Measurements from ENCODE around the gene SERPINB3. TPM values are rescaled to one million over a fixed set of nuclear protein-coding genes. Genes with fewer than 3 reads are reported as not detected.
"Not testable (repeated sequence)": the region's sequence is repeated elsewhere in the genome, so short reads cannot be mapped to it uniquely, and the experiment has no call there.

Gene SERPINB3
- total and polyA plus RNA-seq, 8 donors: 0.61 to 46.5 (median 1.2) TPM; not detected in 4

- intact Hi-C loops (cut with DNase I; ENCODE audit: low total_unique reads): no loop called here
- Histone ChIP-seq H3K27ac (no peak overlapping the region), H3K4me3 (no peak overlapping the region), H3K36me3 (no peaks in the 10 kb centered on the region), H3K9me3 (no peaks in the 10 kb centered on the region), H3K27me3 (no peaks in the 10 kb centered on the region), H3K4me1 (no peaks in the 10 kb centered on the region)
- DNase-seq: no peak
- TF ChIP-seq POLR2AphosphoS5 (IDR thresholded peaks at IDR 0.05) (no peak), EP300 (IDR thresholded peaks at IDR 0.05) (no peak), POLR2A (IDR thresholded peaks at IDR 0.05) (no peak)
- TF ChIP-seq, protein P1, sequence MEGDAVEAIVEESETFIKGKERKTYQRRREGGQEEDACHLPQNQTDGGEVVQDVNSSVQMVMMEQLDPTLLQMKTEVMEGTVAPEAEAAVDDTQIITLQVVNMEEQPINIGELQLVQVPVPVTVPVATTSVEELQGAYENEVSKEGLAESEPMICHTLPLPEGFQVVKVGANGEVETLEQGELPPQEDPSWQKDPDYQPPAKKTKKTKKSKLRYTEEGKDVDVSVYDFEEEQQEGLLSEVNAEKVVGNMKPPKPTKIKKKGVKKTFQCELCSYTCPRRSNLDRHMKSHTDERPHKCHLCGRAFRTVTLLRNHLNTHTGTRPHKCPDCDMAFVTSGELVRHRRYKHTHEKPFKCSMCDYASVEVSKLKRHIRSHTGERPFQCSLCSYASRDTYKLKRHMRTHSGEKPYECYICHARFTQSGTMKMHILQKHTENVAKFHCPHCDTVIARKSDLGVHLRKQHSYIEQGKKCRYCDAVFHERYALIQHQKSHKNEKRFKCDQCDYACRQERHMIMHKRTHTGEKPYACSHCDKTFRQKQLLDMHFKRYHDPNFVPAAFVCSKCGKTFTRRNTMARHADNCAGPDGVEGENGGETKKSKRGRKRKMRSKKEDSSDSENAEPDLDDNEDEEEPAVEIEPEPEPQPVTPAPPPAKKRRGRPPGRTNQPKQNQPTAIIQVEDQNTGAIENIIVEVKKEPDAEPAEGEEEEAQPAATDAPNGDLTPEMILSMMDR (IDR thresholded peaks at IDR 0.05): no peak
These were observed 14.8 kb downstream of the SERPINB3 start for GRCh38 chr18:63646936-63647335.

DNA sequence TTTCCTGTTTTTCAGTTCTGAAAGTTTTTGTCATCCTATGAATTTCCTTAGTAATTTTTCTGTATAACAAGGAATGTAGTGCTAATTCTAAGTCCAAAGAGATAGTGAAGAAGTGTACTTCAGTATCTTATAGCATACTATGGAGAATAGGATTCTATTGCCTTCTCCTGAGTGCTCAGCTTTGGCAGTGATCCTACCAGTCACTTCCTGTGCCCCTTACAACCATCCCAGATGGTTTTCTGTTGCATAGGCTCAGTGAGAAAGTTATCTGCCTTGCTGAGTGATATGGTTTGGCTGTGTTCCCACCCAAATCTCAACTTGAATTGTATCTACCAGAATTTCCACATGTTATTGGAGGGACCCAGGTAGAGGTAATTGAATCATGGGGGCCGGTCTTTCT lies 17.0 kb downstream of the SERPINB3 start:
- H3K4me3 ChIP-seq; H3K36me3 ChIP-seq; H3K4me1 ChIP-seq; DNase-seq; H3K27ac ChIP-seq; H3K27me3 ChIP-seq; intact Hi-C loops (cut with DNase I; ENCODE audit: low total_unique reads); H3K9me3 ChIP-seq: not testable (repeated sequence)
- WGBS, 5 donors: 59 to 94% (median 86%) methylated on average over 1 of the region's 1 CpG

DNA sequence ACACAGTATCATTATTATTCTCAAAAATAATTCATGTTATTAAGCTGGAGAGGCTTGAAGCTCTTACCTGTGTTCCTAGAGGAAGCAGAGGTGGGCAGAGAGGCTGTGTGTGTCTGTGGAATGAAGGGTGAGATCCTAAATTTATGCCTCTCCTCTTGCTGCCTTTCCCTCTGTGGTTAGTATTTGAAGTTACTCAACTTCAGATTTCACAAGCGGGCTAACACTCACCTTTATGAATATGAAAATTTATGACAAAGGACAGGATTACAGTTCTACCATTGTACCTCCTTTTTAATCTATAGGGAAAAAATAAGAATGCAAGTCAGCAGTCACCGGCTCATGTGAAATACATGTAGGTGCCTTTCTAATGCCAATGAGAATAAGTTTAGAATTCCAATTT lies 17.6 kb downstream of the SERPINB3 start, which contains the start of gene SERPINB4:
Gene SERPINB4, minus strand, starts transcription at position 115 of the 400 bp plus-strand sequence. CDS start 679 bp downstream, outside the sequence.
- DNase-seq; H3K4me3 ChIP-seq; H3K4me1 ChIP-seq; H3K27me3 ChIP-seq; H3K36me3 ChIP-seq; H3K27ac ChIP-seq; intact Hi-C loops (cut with DNase I; ENCODE audit: low total_unique reads); H3K9me3 ChIP-seq: not testable (repeated sequence)
- WGBS, 5 donors: 86 to 95% (median 89%) methylated on average over 1 to 2 of the region's 2 CpGs

DNA sequence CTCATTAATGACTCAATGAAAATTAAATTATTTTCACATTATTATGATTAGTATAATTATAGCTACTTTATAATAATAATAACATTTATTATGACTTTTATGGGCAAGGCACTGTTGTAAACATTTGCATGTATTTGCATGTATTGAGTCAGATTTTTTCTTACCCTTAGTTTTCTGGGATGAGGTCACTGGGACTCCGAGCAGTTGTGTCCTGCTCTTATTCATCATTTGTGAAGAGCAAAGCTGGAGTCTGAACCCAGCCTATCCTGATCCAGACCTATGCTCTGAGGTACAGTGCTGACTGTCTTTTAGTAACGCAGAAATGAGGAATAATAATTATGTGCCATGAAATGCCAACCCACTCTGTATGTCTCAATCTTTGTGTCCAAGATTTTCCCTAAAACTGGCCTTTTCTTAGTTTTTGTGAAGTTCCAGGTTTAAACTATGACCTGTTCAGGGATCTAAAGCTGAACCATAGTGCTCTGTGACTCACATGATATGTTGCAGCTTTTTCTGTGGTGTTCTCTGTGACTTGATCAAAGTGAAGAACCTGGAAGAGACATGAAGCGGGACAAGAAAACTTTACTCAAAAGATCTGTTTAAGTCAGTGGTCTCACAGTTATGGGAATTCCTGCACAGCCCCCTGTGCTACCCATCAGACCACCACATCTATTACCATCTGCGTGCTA lies 18.9 kb downstream of the SERPINB3 start:
- H3K27me3 ChIP-seq; H3K27ac ChIP-seq; H3K9me3 ChIP-seq; DNase-seq; H3K36me3 ChIP-seq; H3K4me3 ChIP-seq; H3K4me1 ChIP-seq; intact Hi-C loops (cut with DNase I; ENCODE audit: low total_unique reads): not testable (repeated sequence)
- 87 to 91% (median 91%) methylated on average over 4 of the region's 4 CpGs for WGBS, 5 donors

DNA sequence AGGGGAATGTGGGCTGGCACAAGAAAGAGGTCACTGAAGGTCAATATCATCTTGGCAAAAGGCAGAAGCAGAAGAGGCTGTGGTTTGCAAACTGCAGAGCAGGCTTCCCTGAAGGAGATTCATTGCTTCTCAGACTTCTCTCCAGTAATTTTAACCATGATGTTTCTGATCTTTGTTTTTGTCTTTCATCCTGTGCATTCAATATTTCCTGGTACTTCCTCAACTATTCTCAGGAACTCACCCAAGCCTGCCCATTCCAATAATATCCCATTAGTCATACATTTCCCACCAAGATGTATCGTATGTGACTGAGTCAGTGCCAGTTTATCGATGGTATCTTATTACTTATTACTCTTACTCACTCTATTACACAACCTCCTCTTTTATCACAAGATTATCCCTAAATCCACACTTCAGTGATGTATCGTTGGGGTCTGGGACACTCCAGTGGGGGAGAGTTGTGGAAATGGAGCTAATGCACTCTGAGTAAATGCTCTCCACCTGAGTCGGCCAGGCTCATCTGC lies 20.5 kb downstream of the SERPINB3 start:
- DNase-seq; H3K4me1 ChIP-seq; H3K9me3 ChIP-seq; H3K27ac ChIP-seq; H3K27me3 ChIP-seq; H3K36me3 ChIP-seq; intact Hi-C loops (cut with DNase I; ENCODE audit: low total_unique reads); H3K4me3 ChIP-seq: not testable (repeated sequence)
- 78 to 89% (median 88%) methylated on average over 4 of the region's 4 CpGs for WGBS, 5 donors

DNA sequence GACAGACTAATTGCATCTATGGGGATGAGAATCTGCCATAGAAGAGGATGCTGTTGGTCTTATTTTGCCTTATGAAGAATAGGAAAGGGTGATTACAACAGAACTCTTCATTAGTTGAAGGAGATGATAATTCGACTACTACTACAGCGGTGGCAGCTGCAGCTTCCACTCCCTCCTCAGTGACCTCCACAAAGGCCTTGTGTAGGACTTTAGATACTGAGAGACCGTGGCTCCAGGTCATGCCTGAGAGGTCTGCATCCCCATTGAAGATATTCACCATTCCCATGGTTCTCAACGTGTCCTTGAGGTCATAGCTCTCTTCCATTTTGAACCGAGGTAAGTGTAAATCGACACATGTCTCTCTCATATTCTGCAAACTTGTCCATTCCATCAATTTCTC lies 24.0 kb downstream of the SERPINB3 start:
- intact Hi-C loops (cut with DNase I; ENCODE audit: low total_unique reads): no loop called here
- WGBS, 5 donors: 77 to 88% (median 86%) methylated on average over 5 to 6 of the region's 6 CpGs
- no peak for TF ChIP-seq POLR2AphosphoS5 (IDR thresholded peaks at IDR 0.05)
- TF ChIP-seq, protein P1 (IDR thresholded peaks at IDR 0.05): no peak
- no peak for TF ChIP-seq POLR2A (IDR thresholded peaks at IDR 0.05)
- no peak for TF ChIP-seq EP300 (IDR thresholded peaks at IDR 0.05)
- no peak for DNase-seq
- no peaks in the 10 kb centered on the region for H3K9me3 ChIP-seq
- no peaks in the 10 kb centered on the region for H3K36me3 ChIP-seq
- no peaks in the 10 kb centered on the region for H3K4me1 ChIP-seq
- no peak overlapping the region for H3K4me3 ChIP-seq
- no peaks in the 10 kb centered on the region for H3K27me3 ChIP-seq
- H3K27ac ChIP-seq: no peak overlapping the region

Data from stomach (tissue), 9 donors.